K562 (cell line): ENCODE results near the gene TMEM117. TPM values are rescaled to one million over a fixed set of nuclear protein-coding genes. Genes with fewer than 3 reads are reported as not detected.

Experiments used
- ATAC-seq: fragments of 200-7000 bp; cut with Tn5 transposase; 3 replicates; pipeline ENCODE4 v1.9.1; 2020; ENCODE audit warnings: moderate library complexity
- BruUV-seq: library from RNA; stranded (reverse); fragments of 400-500 nt; replicated peaks from 2 replicates; lab custom pipeline; 2021; lab: Mats Ljungman, UMichigan
- CTCF ChIA-PET: fragments of 300-600 bp; formaldehyde crosslinking; extraction: SDS; loops from one replicate; lab custom pipeline; 2021; ENCODE audit warnings: low intra/inter-chr PET ratio; lab: Yijun Ruan, JAX
- POLR2A ChIA-PET: fragments of 300-600, 350-650 bp; sonication (Branson Sonifier 250); formaldehyde crosslinking; extraction: SDS; loops from one replicate; lab custom pipeline; 2021; ENCODE audit warnings: antibody characterized with exemption, inconsistent platforms; lab: Yijun Ruan, JAX
- DNase-seq, 4 experiments: peaks; one replicate each; pipeline versions ENCODE4 v3.0.0 to v3.0.0-alpha.2; 2011 to 2018; ENCODE audit warnings: low spot score in 3 of 4, mixed read lengths in 3 of 4; ENCODE audit errors: extremely low read depth in 1 of 4
- FAIRE-seq: peaks from 2 replicates; lab custom pipeline; 2011; peaks lifted over from hg19 to GRCh38; lab: Jason Lieb, UNC
- H2AFZ ChIP-seq: 2 replicates; pipeline ENCODE4 v1.6.0; 2011; ENCODE audit warnings: low read depth, low read length, control low read depth, inconsistent platforms
- H3K27ac ChIP-seq: fragments of 200-600 bp; 3 replicates; pipeline ENCODE4 v1.8.0; 2011; ENCODE audit warnings: low read depth, mild to moderate bottlenecking, control low read depth, inconsistent platforms, low read length, moderate library complexity, mixed read lengths; ENCODE audit errors: extremely low read depth
- H3K27me3 ChIP-seq, 2 experiments: fragments of 300-600 bp in 1 of 2; 2 replicates in 1 of 2; 3 replicates in 1 of 2; pipeline versions ENCODE4 v1.6.0 to v1.8.0; 2011; ENCODE audit warnings: inconsistent platforms in 2 of 2, low read length in 2 of 2, mild to moderate bottlenecking in 1 of 2, mixed read lengths in 1 of 2, moderate library complexity in 1 of 2; ENCODE audit not compliant: control insufficient read depth in 2 of 2, insufficient read depth in 2 of 2
- H3K36me3 ChIP-seq: fragments of 300-600 bp; 3 replicates; pipeline ENCODE4 v1.8.0; 2011; ENCODE audit warnings: mild to moderate bottlenecking, low read length, inconsistent platforms; ENCODE audit not compliant: control insufficient read depth, insufficient read depth
- H3K4me1 ChIP-seq, 2 experiments: fragments of 200-600 bp in 1 of 2; replicated peaks in 1 of 2; 2 replicates in 1 of 2; 3 replicates in 1 of 2; pipeline versions ENCODE4 v1.5.1 to v1.8.0; 2011; ENCODE audit warnings: inconsistent platforms in 2 of 2, low read length in 2 of 2, mild to moderate bottlenecking in 1 of 2, mixed read lengths in 1 of 2, moderate library complexity in 1 of 2; ENCODE audit not compliant: control insufficient read depth in 2 of 2, insufficient read depth in 2 of 2
- H3K4me2 ChIP-seq: 2 replicates; pipeline ENCODE4 v1.6.1; 2011; ENCODE audit warnings: low read length, control low read depth, inconsistent platforms, mixed read lengths; ENCODE audit not compliant: insufficient read depth
- H3K4me3 ChIP-seq: fragments of 200-600 bp; sonication (generic), shearing (Covaris generic); 2 replicates; pipeline ENCODE4 v1.5.1; 2016; ENCODE audit warnings: control low read depth, inconsistent platforms
- H3K79me2 ChIP-seq: fragments of 200-600 bp; 3 replicates; pipeline ENCODE4 v1.8.0; 2011; ENCODE audit warnings: low read length, inconsistent platforms; ENCODE audit not compliant: control insufficient read depth, insufficient read depth
- H3K9ac ChIP-seq, 2 experiments: 2 replicates each; pipeline versions ENCODE4 v1.6.0 to v1.6.1; 2011; ENCODE audit warnings: low read depth in 2 of 2, low read length in 2 of 2, control low read depth in 1 of 2, inconsistent platforms in 1 of 2, mild to moderate bottlenecking in 1 of 2, mixed read lengths in 1 of 2; ENCODE audit not compliant: insufficient read depth in 1 of 2
- H3K9me1 ChIP-seq: one replicate; pipeline ENCODE4 v1.6.0; 2011; ENCODE audit warnings: inconsistent platforms, mild to moderate bottlenecking, low read length, moderate library complexity; ENCODE audit not compliant: control insufficient read depth, insufficient read depth
- H3K9me3 ChIP-seq: replicated peaks from 2 replicates; pipeline ENCODE4 v1.5.1; 2011; ENCODE audit warnings: low read depth, low read length, inconsistent platforms; ENCODE audit not compliant: control insufficient read depth, insufficient read depth
- H4K20me1 ChIP-seq: replicated peaks from 2 replicates; pipeline ENCODE4 v1.6.1; 2011; ENCODE audit warnings: low read length, inconsistent platforms, mixed read lengths; ENCODE audit not compliant: control insufficient read depth, insufficient read depth
- CCNT2 ChIP-seq: IDR thresholded peaks from 2 replicates; pipeline ENCODE4 v1.6.1; 2011; ENCODE audit warnings: borderline replicate concordance, low read depth, mild to moderate bottlenecking, moderate library complexity, mixed read lengths, low read length; ENCODE audit not compliant: insufficient read length; ENCODE audit errors: extremely low read depth
- FIP1L1 ChIP-seq: fragments of 200-400 bp; formaldehyde crosslinking; IDR thresholded peaks from 2 replicates; pipeline ENCODE4 v1.6.1; 2018; ENCODE audit warnings: mild to moderate bottlenecking, low read depth, low read length; ENCODE audit not compliant: poor library complexity, severe bottlenecking
- HDAC1 ChIP-seq, 2 experiments: fragments of 450-650 bp; IDR thresholded peaks; 2 replicates each; pipeline ENCODE4 v1.6.1; 2016 to 2017; ENCODE audit warnings: inconsistent platforms in 1 of 2, mild to moderate bottlenecking in 1 of 2, moderate library complexity in 1 of 2
- HNRNPH1 ChIP-seq: fragments of 200-400 bp; formaldehyde crosslinking; optimal IDR thresholded peaks from 2 replicates; pipeline ENCODE3; 2017; ENCODE audit warnings: low read depth, mild to moderate bottlenecking, low read length, moderate library complexity
- L3MBTL2 ChIP-seq: fragments of 450-650 bp; IDR thresholded peaks from 2 replicates; pipeline ENCODE4 v1.6.1; 2016; ENCODE audit warnings: mild to moderate bottlenecking, moderate library complexity
- MYBL2 ChIP-seq, 2 experiments: fragments of 450-650 bp in 1 of 2; sonication (generic) in 1 of 2; formaldehyde crosslinking in 1 of 2; IDR thresholded peaks; 2 replicates each; pipeline versions ENCODE4 v1.6.1 to v1.8.1; 2017 to 2022; ENCODE audit warnings: borderline replicate concordance in 1 of 2, inconsistent platforms in 1 of 2, low read depth in 1 of 2, mild to moderate bottlenecking in 1 of 2, missing genetic modification reagents in 1 of 2, moderate library complexity in 1 of 2
- TFAM ChIP-seq: fragments of 250-450 bp; sonication (Bioruptor Pico); conservative IDR thresholded peaks from 2 replicates; pipeline ENCODE4 v1.5.0; 2021; ENCODE audit warnings: mild to moderate bottlenecking, moderate library complexity
- TFAP4 ChIP-seq: sonication (generic); formaldehyde crosslinking; IDR thresholded peaks from 2 replicates; pipeline ENCODE4 v1.8.0; 2022; ENCODE audit warnings: missing genetic modification reagents, mild to moderate bottlenecking, moderate library complexity, borderline replicate concordance
- ZBTB26 ChIP-seq: fragments of 450-650 bp; formaldehyde crosslinking; IDR thresholded peaks from 2 replicates; pipeline ENCODE4 v1.4.0; 2022; ENCODE audit warnings: missing genetic modification characterization
- ZNF436 ChIP-seq: fragments of 250-450, 450-650 bp; sonication (Bioruptor Pico); formaldehyde crosslinking; IDR thresholded peaks from 2 replicates; pipeline ENCODE4 v1.7.0; 2020; ENCODE audit warnings: mild to moderate bottlenecking
- WGBS: fragments of 100-300 bp; shearing (Covaris generic); methylation state at CpG from one replicate; pipeline ENCODE4 v1.1.6; 2016; ENCODE audit warnings: low coverage, mixed read lengths; ENCODE audit not compliant: insufficient coverage; ENCODE audit errors: missing lambda C conversion rate; 5-methylcytosine and 5-hydroxymethylcytosine counted together
- in situ Hi-C: fragments of 300-500 bp; cut with MboI; formaldehyde crosslinking; loops from 4 replicates; pipeline ENCODE4 v1.15.0; 2018; ENCODE audit warnings: inconsistent platforms, mixed read lengths
- intact Hi-C: fragments of 100-400 bp; cut with micrococcal nuclease; formaldehyde crosslinking; loops from 2 replicates; pipeline ENCODE4 v1.14.2; 2022
- polyA plus RNA-seq, 8 experiments: library from polyadenylated mRNA; depleted of rRNA in 4 of 8; stranded (reverse) in 5 of 8; unstranded in 3 of 8; fragments of >200 nt; fragmentation: Nextera tagmentation in 2 of 8; fragmentation: Illumina TruSeq in 1 of 8; extraction: Ambion mirVana in 2 of 8; extraction: Trizol in 1 of 8; gene quantifications; 2 replicates each; pipeline versions ENCODE4 v1.2.1 to v1.2.3, GENCODE V29; 2011 to 2014; ENCODE audit warnings: inconsistent platforms in 1 of 8, missing spikeins in 1 of 8
- total RNA-seq, 7 experiments: library from RNA; depleted of rRNA in 6 of 7; stranded (reverse); fragments of >200 nt in 6 of 7; fragmentation: Illumina TruSeq in 2 of 7; extraction: Trizol in 2 of 7; gene quantifications; 2 replicates each; pipeline versions ENCODE4 v1.2.1 to v1.2.3, GENCODE V29; 2011 to 2021; ENCODE audit warnings: low replicate concordance in 1 of 7
- TF ChIP-seq, protein P1 (sequence below): sonication (generic); formaldehyde crosslinking; IDR thresholded peaks from 2 replicates; pipeline ENCODE4 v1.8.0; 2022; ENCODE audit warnings: mild to moderate bottlenecking, missing genetic modification reagents
- TF ChIP-seq, protein P2 (sequence below): fragments of 450-650 bp; IDR thresholded peaks from 2 replicates; pipeline ENCODE4 v1.6.1; 2016; ENCODE audit warnings: mild to moderate bottlenecking

TMEM117 gene
- total and polyA plus RNA-seq, 9 of the 15 experiments (the other 6 are each of a cell fraction or from before 2014, with no cell fraction given) = 0.31 to 2.8 (median 1.0) TPM

DNA sequence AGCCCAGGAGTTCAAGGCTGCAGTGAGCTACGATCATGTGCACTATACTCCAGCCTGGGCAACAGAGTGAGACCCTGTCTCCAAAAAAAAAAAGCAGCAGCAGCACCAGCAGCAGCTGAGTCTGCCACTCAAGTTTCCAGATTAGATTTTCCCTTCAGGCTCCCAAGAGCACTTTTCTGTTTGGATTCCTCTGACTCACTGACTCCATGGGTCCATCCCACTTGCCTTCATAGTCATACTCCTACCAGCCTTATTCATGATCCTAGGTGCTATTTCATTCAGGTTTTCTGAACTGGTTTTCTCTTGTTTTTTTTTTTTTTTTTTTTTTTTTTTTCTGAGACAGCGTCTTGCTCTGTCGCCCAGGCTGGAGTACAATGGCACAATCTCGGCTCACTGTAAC is 23.0 kb upstream of the TMEM117 start:
- no peak overlapping the region for H3K27ac ChIP-seq
- H3K27me3 ChIP-seq = peaks cover 0 to 2% of the 10 kb centered on the region in 2 experiments; a peak in 3 of 5 replicates
- H3K9me1 ChIP-seq = no peaks in the 10 kb centered on the region
- H3K4me1 ChIP-seq = no peaks in the 10 kb centered on the region
- ATAC-seq (no peak), FAIRE-seq (no peak), DNase-seq (no peak)
- H2AFZ ChIP-seq = no peak overlapping the region
- no peak overlapping the region for H3K4me3 ChIP-seq
- no peaks in the 10 kb centered on the region for H3K36me3 ChIP-seq
- POLR2A ChIA-PET = interaction anchor here (0.7 kb wide), 1 partner anchor 16 kb away, joined by 3 read pairs; no protein-coding TSS in a partner anchor
- no peaks in the 10 kb centered on the region for H3K79me2 ChIP-seq
- H4K20me1 ChIP-seq = no peaks in the 10 kb centered on the region
- BruUV-seq = no TSS peak
- WGBS = 40% methylated on average over 1 of the region's 4 CpGs
- intact Hi-C loops = no loop called here
- H3K9me3 ChIP-seq = no peaks in the 10 kb centered on the region
- no peak overlapping the region for H3K9ac ChIP-seq
- in situ Hi-C loops = no loop called here
- CTCF ChIA-PET = no interaction called here
- H3K4me2 ChIP-seq = no peak overlapping the region
- TF ChIP-seq FIP1L1 = no peak
- TF ChIP-seq, protein P1, sequence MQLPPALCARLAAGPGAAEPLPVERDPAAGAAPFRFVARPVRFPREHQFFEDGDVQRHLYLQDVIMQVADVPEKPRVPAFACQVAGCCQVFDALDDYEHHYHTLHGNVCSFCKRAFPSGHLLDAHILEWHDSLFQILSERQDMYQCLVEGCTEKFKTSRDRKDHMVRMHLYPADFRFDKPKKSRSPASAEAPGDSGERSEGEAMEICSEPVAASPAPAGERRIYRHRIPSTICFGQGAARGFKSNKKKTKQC (CRISPR knock-in tag) = no peak
- no peak for TF ChIP-seq HNRNPH1
- TF ChIP-seq TFAM = no peak
- TF ChIP-seq MYBL2 (IDR thresholded peaks at IDR 0.05; ENCODE audit: low read depth) = no peak
- TF ChIP-seq MYBL2 (CRISPR knock-in tag; IDR thresholded peaks at IDR 0.05; ENCODE audit: borderline replicate concordance) = no peak
- TF ChIP-seq L3MBTL2 = no peak
- TF ChIP-seq HDAC1 (IDR thresholded peaks at IDR 0.05) = no peak
- no peak for TF ChIP-seq TFAP4 (CRISPR knock-in tag)
- TF ChIP-seq ZBTB26 (CRISPR knock-in tag) = no peak
- TF ChIP-seq, protein P2, sequence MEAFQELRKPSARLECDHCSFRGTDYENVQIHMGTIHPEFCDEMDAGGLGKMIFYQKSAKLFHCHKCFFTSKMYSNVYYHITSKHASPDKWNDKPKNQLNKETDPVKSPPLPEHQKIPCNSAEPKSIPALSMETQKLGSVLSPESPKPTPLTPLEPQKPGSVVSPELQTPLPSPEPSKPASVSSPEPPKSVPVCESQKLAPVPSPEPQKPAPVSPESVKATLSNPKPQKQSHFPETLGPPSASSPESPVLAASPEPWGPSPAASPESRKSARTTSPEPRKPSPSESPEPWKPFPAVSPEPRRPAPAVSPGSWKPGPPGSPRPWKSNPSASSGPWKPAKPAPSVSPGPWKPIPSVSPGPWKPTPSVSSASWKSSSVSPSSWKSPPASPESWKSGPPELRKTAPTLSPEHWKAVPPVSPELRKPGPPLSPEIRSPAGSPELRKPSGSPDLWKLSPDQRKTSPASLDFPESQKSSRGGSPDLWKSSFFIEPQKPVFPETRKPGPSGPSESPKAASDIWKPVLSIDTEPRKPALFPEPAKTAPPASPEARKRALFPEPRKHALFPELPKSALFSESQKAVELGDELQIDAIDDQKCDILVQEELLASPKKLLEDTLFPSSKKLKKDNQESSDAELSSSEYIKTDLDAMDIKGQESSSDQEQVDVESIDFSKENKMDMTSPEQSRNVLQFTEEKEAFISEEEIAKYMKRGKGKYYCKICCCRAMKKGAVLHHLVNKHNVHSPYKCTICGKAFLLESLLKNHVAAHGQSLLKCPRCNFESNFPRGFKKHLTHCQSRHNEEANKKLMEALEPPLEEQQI = no peak
- no peak for TF ChIP-seq CCNT2
- TF ChIP-seq ZNF436 (CRISPR knock-in tag) = no peak
